Measurements from ENCODE around the gene SMARCA5.

Gene SMARCA5, protein sequence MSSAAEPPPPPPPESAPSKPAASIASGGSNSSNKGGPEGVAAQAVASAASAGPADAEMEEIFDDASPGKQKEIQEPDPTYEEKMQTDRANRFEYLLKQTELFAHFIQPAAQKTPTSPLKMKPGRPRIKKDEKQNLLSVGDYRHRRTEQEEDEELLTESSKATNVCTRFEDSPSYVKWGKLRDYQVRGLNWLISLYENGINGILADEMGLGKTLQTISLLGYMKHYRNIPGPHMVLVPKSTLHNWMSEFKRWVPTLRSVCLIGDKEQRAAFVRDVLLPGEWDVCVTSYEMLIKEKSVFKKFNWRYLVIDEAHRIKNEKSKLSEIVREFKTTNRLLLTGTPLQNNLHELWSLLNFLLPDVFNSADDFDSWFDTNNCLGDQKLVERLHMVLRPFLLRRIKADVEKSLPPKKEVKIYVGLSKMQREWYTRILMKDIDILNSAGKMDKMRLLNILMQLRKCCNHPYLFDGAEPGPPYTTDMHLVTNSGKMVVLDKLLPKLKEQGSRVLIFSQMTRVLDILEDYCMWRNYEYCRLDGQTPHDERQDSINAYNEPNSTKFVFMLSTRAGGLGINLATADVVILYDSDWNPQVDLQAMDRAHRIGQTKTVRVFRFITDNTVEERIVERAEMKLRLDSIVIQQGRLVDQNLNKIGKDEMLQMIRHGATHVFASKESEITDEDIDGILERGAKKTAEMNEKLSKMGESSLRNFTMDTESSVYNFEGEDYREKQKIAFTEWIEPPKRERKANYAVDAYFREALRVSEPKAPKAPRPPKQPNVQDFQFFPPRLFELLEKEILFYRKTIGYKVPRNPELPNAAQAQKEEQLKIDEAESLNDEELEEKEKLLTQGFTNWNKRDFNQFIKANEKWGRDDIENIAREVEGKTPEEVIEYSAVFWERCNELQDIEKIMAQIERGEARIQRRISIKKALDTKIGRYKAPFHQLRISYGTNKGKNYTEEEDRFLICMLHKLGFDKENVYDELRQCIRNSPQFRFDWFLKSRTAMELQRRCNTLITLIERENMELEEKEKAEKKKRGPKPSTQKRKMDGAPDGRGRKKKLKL

DNA sequence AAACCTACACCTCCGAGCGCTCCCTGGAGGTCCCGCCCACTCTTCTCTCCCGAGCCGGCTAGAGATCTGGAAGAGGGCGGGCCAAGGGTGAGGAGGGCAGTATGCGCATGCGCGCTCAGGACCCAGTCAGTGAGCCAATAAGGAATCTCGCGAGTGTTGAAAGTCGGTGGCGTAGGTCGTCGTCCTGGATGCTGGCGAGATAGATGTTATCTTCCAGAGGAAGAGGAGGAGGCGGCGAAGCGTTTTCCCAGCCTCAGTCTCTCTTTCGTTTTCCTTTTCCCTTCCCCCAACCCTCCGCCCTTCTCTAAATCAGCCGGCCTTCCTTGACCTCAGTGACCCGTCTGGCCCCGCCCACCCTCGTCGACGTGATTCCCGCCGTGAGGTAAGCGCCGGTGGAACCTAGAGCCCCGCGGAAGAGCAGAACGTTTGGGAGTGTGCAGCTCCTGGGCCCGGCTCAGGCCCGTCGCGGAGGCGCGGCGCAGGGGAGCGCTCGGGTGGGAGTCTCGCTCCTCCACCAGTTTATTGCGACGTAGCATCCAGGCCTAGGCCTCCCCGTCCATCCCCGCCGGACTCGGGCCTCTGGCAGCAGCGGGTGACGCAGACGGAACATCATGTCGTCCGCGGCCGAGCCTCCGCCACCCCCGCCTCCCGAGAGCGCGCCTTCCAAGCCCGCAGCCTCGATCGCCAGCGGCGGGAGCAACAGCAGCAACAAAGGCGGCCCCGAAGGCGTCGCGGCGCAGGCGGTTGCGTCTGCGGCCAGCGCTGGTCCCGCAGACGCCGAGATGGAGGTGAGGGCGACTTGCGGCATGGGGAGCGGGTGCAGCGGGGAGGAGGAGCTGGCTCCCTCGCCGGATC lies at the start of gene SMARCA5:
SMARCA5 (plus strand) TSS at position 389 of the 855 bp plus-strand sequence; CDS start at position 612, 223 bp downstream.
- peak; percentile 91 for DNase-seq (ENCODE audit: low read depth)
- H3K4me3 ChIP-seq (ENCODE audit: control insufficient read depth, low read depth, low read length): peak within 1 kb of the TSS; percentile 86

DNA sequence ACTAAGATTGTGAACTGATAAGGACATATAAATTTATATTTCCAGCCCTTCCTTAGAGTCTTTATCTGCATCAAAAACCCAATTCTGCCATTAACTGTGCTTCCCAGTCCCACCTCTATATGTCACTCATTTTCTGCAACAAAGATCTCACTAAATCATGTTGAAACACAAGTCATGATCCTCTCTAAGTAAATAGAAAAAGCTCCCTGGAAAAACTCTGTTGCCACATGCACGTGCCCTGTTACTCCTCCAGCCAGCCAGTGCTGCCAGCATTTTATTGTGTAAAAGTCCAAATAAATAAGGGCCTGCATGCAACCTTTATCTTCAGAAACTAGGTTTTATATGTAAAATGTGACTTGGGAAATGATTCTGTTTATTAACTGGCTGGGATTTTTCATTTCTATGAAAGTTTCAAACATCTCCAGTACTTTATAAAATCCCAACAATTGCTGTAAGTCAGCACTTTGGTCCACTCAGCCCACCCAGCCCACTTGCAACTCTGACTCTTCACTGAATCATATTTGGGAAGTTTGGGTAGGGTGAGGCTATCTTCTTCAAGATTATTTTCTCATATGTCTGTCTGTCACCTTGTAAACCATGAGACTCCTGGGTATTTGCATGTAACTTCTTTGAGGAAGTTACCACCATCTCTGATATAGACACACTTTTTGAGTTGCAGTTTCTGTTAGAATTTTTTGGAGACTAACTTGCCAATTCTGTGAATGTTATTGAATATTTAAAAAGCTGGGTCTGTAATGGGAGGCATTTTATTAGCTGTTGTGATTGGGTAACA lies 40.0 kb upstream of the SMARCA5 start:
- no peak for TF ChIP-seq CTCF (IDR thresholded peaks at IDR 0.05; ENCODE audit: control insufficient read depth, insufficient read depth, low read depth, low read length, missing control alignments)
- no peak for DNase-seq (ENCODE audit: low read depth)
- H3K4me3 ChIP-seq (ENCODE audit: control insufficient read depth, low read depth, low read length): no peak overlapping the region

More for the DNA sequence above, at the start of gene SMARCA5:
- TF ChIP-seq CTCF (IDR thresholded peaks at IDR 0.05; ENCODE audit: control insufficient read depth, insufficient read depth, low read depth, low read length, missing control alignments): no peak

- no peak for DNase-seq (ENCODE audit: low read depth)
- TF ChIP-seq CTCF (IDR thresholded peaks at IDR 0.05; ENCODE audit: control insufficient read depth, insufficient read depth, low read depth, low read length, missing control alignments): no peak
- H3K4me3 ChIP-seq (ENCODE audit: control insufficient read depth, low read depth, low read length): no peak overlapping the region
Measured at GRCh38 chr4:143477487-143477886, 36.0 kb upstream of the SMARCA5 start.

- no peak overlapping the region for H3K4me3 ChIP-seq (ENCODE audit: control insufficient read depth, low read depth, low read length)
- no peak for TF ChIP-seq CTCF (IDR thresholded peaks at IDR 0.05; ENCODE audit: control insufficient read depth, insufficient read depth, low read depth, low read length, missing control alignments)
- DNase-seq (ENCODE audit: low read depth): no peak
Measured at GRCh38 chr4:143481361-143481760, 32.1 kb upstream of the SMARCA5 start.

DNA sequence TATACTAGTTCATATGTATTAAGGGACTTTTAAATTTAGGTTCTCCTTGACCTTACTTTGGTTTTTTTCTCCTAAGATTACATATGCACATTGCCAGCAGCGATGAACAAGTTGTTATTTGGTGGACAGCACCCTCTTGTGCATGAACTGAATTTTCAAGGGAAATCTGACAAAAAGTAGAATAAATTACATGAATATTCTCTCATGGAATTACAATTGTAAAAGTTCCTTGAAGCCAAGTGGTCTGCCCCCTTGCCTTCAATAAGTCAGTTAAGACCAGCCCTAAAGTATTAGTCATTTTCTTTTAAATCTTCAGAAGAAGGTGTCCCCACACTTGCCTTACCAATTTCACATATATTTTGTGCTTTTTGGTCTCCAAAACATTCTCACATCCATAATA lies 30.7 kb upstream of the SMARCA5 start:
- TF ChIP-seq CTCF (IDR thresholded peaks at IDR 0.05; ENCODE audit: control insufficient read depth, insufficient read depth, low read depth, low read length, missing control alignments): peak; percentile 65
- no peak overlapping the region for H3K4me3 ChIP-seq (ENCODE audit: control insufficient read depth, low read depth, low read length)
- DNase-seq (ENCODE audit: low read depth): peak; percentile 20

Data from AG09309 (cell line).